Neural cell (in vitro differentiated cells): ENCODE results near the gene MACO1. TPM values are rescaled to one million over a fixed set of nuclear protein-coding genes. Genes with fewer than 3 reads are reported as not detected.

Experiments
- H2AFZ ChIP-seq: fragments of 200-600, 300-800 bp; sonication (generic), shearing (Covaris generic); 2 replicates; pipeline ENCODE4 v1.6.0; 2014; ENCODE audit warnings: low read depth, mild to moderate bottlenecking, antibody characterized with exemption, low read length, moderate library complexity
- H3F3A ChIP-seq: fragments of 200-600 bp; shearing (Covaris generic); 2 replicates; pipeline ENCODE4 v1.6.1; 2016; ENCODE audit warnings: mild to moderate bottlenecking, moderate library complexity, mixed read lengths, antibody characterized with exemption, low read length; ENCODE audit not compliant: insufficient read depth, poor library complexity, severe bottlenecking
- H3K27ac ChIP-seq: fragments of 200-600, 300-800 bp; sonication (generic), shearing (Covaris generic); 2 replicates; pipeline ENCODE4 v1.5.1; 2014; ENCODE audit warnings: mild to moderate bottlenecking, low read length, moderate library complexity
- H3K27me3 ChIP-seq: fragments of 300-800, 200-600 bp; sonication (generic), shearing (Covaris generic); 2 replicates; pipeline ENCODE4 v1.6.0; 2014; ENCODE audit warnings: mild to moderate bottlenecking, low read depth, low read length, moderate library complexity; ENCODE audit not compliant: insufficient read depth
- H3K36me3 ChIP-seq: fragments of 300-800, 200-600 bp; sonication (generic), shearing (Covaris generic); 2 replicates; pipeline ENCODE4 v1.5.1; 2014; ENCODE audit warnings: mild to moderate bottlenecking, antibody characterized with exemption, low read length, moderate library complexity; ENCODE audit not compliant: insufficient read depth
- H3K4me2 ChIP-seq: fragments of 300-800, 200-600 bp; sonication (generic), shearing (Covaris generic); 2 replicates; pipeline ENCODE4 v1.6.0; 2014; ENCODE audit warnings: mild to moderate bottlenecking, low read length
- H3K4me3 ChIP-seq: fragments of 300-800, 200-600 bp; sonication (generic), shearing (Covaris generic); 2 replicates; pipeline ENCODE4 v1.5.1; 2014; ENCODE audit warnings: mild to moderate bottlenecking, low read length, moderate library complexity
- H3K79me2 ChIP-seq: fragments of 200-600 bp; shearing (Covaris generic); replicated peaks from 2 replicates; pipeline ENCODE4 v1.6.0; 2014; ENCODE audit warnings: mild to moderate bottlenecking, low read length, moderate library complexity; ENCODE audit not compliant: insufficient read depth
- H3K9ac ChIP-seq: fragments of 300-800, 200-600 bp; sonication (generic), shearing (Covaris generic); 2 replicates; pipeline ENCODE4 v1.6.1; 2016; ENCODE audit warnings: mild to moderate bottlenecking, low read length, mixed read lengths
- H3K9me2 ChIP-seq: fragments of 200-600 bp; shearing (Covaris generic); 2 replicates; pipeline ENCODE4 v1.6.1; 2016; ENCODE audit warnings: mild to moderate bottlenecking, low read length, mixed read lengths; ENCODE audit not compliant: insufficient read depth
- H3K9me3 ChIP-seq: fragments of 200-600, 300-800 bp; sonication (generic), shearing (Covaris generic); 2 replicates; pipeline ENCODE4 v1.6.1; 2016; ENCODE audit warnings: mild to moderate bottlenecking, mixed run types, low read length, moderate library complexity, mixed read lengths
- H4K20me1 ChIP-seq: fragments of 200-600 bp; shearing (Covaris generic); 2 replicates; pipeline ENCODE4 v1.6.1; 2016; ENCODE audit warnings: mild to moderate bottlenecking, mixed run types; ENCODE audit not compliant: insufficient read depth
- CTCF ChIP-seq: fragments of 450-650 bp; IDR thresholded peaks from 2 replicates; pipeline ENCODE4 v1.5.1; 2014; ENCODE audit warnings: antibody characterized with exemption, mild to moderate bottlenecking, moderate library complexity; ENCODE audit not compliant: poor library complexity, severe bottlenecking
- EP300 ChIP-seq: fragments of 450-650 bp; conservative IDR thresholded peaks from 2 replicates; pipeline ENCODE4 v1.6.1; 2014; ENCODE audit warnings: antibody characterized with exemption, mild to moderate bottlenecking, moderate library complexity; ENCODE audit not compliant: poor library complexity, severe bottlenecking
- EZH2 ChIP-seq: fragments of 200-600, 300-800 bp; shearing (Covaris generic), sonication (generic); IDR thresholded peaks from 2 replicates; pipeline ENCODE4 v1.6.1; 2014; ENCODE audit warnings: antibody characterized with exemption, low read length, borderline replicate concordance, mild to moderate bottlenecking; ENCODE audit not compliant: insufficient read depth, poor library complexity, severe bottlenecking
- MXI1 ChIP-seq: fragments of 450-650 bp; conservative IDR thresholded peaks from 2 replicates; pipeline ENCODE4 v1.6.1; 2014; ENCODE audit warnings: antibody characterized with exemption, mild to moderate bottlenecking; ENCODE audit not compliant: poor library complexity, severe bottlenecking
- POLR2AphosphoS5 ChIP-seq: IDR thresholded peaks from 2 replicates; pipeline ENCODE4 v1.6.1; 2012
- RAD21 ChIP-seq: fragments of 450-650 bp; conservative IDR thresholded peaks from 2 replicates; pipeline ENCODE4 v1.6.1; 2014; ENCODE audit warnings: antibody characterized with exemption, mild to moderate bottlenecking, moderate library complexity
- REST ChIP-seq: IDR thresholded peaks from 2 replicates; pipeline ENCODE4 v1.6.1; 2012; ENCODE audit warnings: borderline replicate concordance
- SMC3 ChIP-seq: fragments of 450-650 bp; conservative IDR thresholded peaks from 2 replicates; pipeline ENCODE4 v1.6.1; 2014; ENCODE audit warnings: antibody characterized with exemption, mild to moderate bottlenecking, moderate library complexity; ENCODE audit not compliant: poor library complexity
- TAF1 ChIP-seq: IDR thresholded peaks from 2 replicates; pipeline ENCODE4 v1.6.1; 2012; ENCODE audit warnings: low read depth
- polyA plus RNA-seq: library from polyadenylated mRNA; depleted of rRNA; stranded (reverse); fragments of >200 nt; gene quantifications from 2 replicates; pipeline ENCODE4 v1.2.3, GENCODE V29; 2014

Gene MACO1
- polyA plus RNA-seq, 1 donor from 2014 or later = 56.6 TPM

GRCh38 chr1:25532970-25533369 is 102.3 kb downstream of the MACO1 start:
- Histone ChIP-seq H3K36me3 (no peaks in the 10 kb centered on the region), H3F3A (no peaks in the 10 kb centered on the region), H3K9ac (no peak overlapping the region), H3K79me2 (no peaks in the 10 kb centered on the region), H2AFZ (no peak overlapping the region), H4K20me1 (no peaks in the 10 kb centered on the region), H3K9me2 (no peaks in the 10 kb centered on the region), H3K4me3 (no peak overlapping the region), H3K27ac (no peak overlapping the region), H3K9me3 (no peaks in the 10 kb centered on the region), H3K27me3 (no peaks in the 10 kb centered on the region), H3K4me2 (no peak overlapping the region)
- TF ChIP-seq REST (no peak), SMC3 (no peak), TAF1 (no peak), MXI1 (no peak), CTCF (no peak), RAD21 (no peak), EZH2 (no peak), POLR2AphosphoS5 (no peak), EP300 (no peak)

- H3K27me3 ChIP-seq = no peaks in the 10 kb centered on the region
- no peaks in the 10 kb centered on the region for H3K36me3 ChIP-seq
- no peak overlapping the region for H3K4me3 ChIP-seq
- H3K4me2 ChIP-seq = no peak overlapping the region
- H3F3A ChIP-seq = no peaks in the 10 kb centered on the region
- TF ChIP-seq EZH2 = no peak
- TF ChIP-seq TAF1 = no peak
- no peak for TF ChIP-seq CTCF
- TF ChIP-seq REST = no peak
- no peak for TF ChIP-seq SMC3
- no peak for TF ChIP-seq RAD21
- TF ChIP-seq POLR2AphosphoS5 = no peak
- no peak for TF ChIP-seq EP300
- TF ChIP-seq MXI1 = no peak
- H2AFZ ChIP-seq = no peak overlapping the region
- no peaks in the 10 kb centered on the region for H3K79me2 ChIP-seq
- no peak overlapping the region for H3K27ac ChIP-seq
- no peaks in the 10 kb centered on the region for H3K9me2 ChIP-seq
- H3K9ac ChIP-seq = no peak overlapping the region
- no peaks in the 10 kb centered on the region for H3K9me3 ChIP-seq
- no peaks in the 10 kb centered on the region for H4K20me1 ChIP-seq
Measured at GRCh38 chr1:25533775-25534409, 103.2 kb downstream of the MACO1 start.
